GM18909 (cell line): ENCODE measurements around the gene MORF4L1.
A peak's percentile ranks its signal among the peaks of the same experiment; 100 is the strongest.

Experiments used
- ATAC-seq: cut with Tn5 transposase; IDR thresholded peaks from one replicate; pipeline ENCODE4 v1.9.1; 2021; ENCODE audit warnings: mild to moderate bottlenecking; ENCODE audit not compliant: unreplicated experiment, poor library complexity

The MORF4L1 gene

DNA sequence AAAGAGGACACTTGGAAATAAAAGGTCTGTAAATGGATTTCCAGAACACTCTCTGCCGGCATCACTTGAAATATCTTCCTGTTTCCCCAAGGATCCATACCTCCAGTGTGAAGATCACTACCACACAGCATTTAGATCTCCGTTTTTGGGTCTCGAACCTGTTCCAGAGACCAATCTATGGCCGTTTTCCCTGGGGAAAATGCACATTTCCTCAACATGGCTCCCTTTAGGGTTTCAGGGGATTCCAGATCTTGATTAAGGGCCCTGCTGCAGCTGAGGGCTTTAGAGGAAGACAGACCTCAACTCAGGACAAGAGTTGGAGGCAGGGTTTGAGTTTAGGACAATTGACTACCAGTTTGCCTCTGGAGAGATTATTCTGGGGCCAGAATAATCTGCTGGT is 70.1 kb downstream of the MORF4L1 start:
- no peak for ATAC-seq

DNA sequence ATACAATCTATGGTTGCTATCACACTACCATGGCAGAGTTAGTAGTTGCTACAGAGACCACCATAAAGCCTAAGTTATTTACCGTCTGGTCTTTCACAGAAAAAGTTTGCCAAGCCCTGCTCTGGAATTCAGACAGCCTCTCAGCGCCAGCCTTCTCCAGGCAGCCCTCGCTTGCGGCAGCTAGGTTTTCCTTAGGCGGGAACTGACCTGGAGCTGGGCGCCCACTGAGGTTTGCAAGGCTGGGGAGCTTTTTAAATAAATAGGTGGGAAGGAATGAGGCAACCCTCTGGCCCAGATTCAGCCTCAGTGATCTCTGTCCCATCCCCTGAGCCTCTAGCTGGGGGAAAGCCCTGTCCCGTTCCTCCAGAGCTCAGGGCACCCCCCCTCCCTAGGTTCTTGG is 71.0 kb downstream of the MORF4L1 start:
- ATAC-seq = no peak

DNA sequence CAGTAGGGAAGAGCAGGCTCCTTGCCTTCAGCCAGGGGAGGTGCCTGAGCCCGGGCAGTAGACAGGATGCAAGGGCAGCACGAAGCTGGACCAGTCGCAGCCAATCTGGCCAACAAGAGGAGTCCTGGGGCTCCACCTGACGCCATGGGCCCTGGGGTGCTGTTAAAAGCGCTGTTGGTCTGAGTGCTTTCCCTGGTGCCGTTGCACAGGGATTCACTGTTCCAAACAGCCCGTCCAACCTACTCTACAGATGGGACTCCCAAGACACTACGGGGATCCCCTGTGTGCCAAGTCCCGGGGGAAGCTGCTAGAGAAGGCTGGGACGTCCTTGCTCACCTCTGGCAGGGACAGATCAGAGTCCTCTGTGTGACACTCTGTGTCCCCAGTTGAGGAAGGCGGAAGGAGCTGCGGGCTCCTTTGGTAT is 71.5 kb downstream of the MORF4L1 start:
- peak; percentile 29 for ATAC-seq

DNA sequence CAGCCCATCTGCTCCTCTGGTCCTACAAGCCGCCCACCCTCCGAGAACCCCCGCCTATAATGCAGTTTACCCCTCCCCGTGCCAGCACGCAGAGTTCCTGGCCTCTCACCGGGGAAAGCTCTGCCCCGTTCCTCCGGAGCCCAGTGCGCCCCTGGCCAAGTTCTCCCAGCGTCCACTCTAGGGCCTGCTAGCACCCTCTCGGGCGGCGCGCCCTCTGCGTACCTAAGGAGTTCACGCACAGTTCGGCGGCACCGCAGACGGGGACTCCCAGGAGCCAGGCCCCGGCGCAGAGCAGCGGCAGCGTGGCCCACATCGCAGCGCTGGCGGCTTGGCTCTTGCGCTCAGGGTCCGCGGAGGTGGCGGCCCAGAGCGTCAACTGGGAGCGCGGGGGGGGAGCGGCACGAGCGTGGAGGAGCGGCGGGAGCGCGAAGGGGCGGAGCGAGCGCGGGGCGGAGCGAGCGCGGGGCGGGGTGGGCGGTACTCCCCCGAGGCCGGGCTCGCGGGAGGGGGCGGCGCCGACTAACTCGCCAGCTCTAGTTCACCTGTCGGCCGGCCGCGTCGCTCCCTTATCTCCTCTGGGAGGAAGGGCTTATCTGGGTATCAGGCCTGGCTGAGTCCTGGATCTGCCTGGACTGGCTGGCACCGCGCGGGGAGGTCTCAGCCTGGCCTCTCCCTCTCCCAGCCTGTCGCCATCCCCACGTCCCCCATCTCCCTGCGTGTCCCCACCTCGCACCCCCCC is 72.1 kb downstream of the MORF4L1 start, which contains the start of gene CTSH:
TSS of gene CTSH (minus strand) at position 378 of the 739 bp plus-strand sequence. CDS start at position 313, 65 bp downstream.
- ATAC-seq = peak; percentile 65

DNA sequence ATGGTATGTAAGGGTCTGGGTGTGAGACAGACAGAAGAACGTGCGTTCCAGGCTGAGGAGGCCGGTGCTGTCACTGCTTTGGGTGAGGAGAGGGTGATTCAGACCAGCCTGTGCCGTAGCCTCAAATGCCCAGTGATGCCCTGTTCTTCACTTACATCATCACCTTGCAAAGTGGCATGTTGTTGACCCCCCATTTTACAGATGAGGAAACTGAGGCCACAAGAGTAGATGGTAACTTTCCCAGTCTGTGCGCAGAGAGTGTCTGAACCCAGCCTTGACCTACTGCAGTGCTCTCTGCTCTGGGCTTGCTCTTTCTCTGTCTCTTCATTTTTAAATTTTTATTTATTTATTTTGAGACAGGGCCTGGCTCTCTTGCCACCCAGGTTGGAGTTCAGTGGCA is 73.8 kb downstream of the MORF4L1 start:
- no peak for ATAC-seq

DNA sequence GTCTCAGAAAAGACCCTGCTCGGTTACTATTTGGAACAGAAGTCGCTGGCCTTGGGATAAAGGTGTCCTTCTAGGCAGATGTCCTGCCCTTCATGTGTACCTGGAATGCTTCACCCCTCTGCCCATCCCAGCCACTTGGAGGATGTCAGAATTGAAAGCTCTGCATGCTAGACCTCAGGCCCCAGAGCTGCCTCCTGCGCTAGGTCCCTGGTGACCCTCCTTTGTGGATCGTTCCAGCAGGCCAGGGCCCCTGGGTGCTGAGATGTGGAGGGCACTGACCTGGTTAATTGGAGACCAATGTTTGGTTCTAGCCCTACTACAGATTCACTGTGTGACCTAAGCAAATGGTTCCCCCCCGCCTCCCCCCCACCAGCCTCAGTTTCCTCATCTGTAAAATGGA is 74.8 kb downstream of the MORF4L1 start:
- no peak for ATAC-seq
